ENCODE data around the gene FAM50B.
A peak's percentile ranks its signal among the peaks of the same experiment; 100 is the strongest.

Gene FAM50B

DNA sequence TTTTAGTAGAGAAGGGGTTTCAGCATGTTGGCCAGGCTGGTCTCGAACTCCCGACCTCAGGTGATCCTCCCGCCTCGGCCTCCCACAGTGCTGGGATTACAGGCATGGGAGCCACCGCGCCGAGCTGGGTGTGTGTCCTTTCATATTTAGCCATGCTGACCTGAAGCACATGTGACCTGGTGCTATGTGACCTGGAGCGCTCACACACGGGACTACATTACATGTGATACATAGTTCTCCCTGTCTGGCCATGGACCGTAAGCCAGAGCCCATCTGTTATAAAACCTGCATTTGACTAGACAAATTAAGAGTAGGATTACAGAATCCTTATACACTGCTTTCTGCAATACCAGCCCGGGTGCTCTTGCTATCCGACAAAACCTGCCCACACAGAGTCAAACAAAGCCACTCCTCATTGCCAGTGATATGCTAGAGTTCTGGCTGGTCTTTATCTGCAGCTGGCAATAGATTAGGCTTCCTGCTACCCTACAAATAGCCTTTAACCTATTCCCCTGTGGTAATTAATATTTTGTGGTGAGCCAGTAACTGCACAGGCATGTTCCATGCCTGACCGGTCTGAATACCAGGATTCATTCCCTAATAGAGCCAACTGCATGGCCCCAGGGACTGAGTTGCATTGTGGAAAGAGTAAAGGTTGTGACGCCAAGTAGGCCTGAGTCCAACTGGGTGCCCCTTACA is 26.3 kb upstream of the FAM50B start:
- no peak for DNase-seq

- DNase-seq: no peak
Measured at GRCh38 chr6:3823671-3824070, 25.5 kb upstream of the FAM50B start.

- DNase-seq: no peak
Measured at GRCh38 chr6:3825331-3825831, 23.8 kb upstream of the FAM50B start.

DNA sequence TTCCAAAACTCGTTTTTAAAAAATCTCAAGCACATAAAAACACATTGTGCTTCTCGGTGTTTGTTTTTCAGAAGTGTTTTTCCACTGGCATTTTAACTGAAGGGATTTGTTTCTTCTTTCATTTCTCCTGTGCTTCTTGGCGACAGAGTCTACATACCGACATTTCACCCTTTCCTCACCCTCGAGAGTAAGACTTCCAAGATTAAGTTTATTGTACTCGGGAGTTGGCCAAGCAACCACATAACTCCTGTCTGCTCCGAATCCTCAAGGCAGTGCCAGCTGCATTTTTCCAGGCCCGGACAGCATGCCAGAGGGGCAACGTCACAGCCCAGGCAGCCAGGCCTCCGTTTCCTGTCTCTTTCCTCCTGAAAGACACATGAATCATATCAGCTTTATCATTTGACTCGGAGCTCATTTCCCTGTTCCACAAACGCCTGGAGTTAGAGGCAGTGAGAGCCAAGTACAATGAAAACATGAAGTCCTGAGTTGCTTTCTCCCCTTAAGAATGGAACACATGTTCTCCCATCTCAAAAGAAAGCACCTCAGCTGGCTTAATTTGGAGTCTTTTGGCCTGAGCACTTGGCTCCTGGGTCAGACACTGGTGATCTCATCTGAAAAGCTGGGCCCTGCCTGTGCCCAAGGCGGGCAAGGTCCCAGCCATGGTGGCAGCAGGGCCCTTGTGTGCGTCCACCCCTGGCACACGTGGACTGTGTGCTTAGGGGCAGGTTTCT is 23.2 kb upstream of the FAM50B start:
- DNase-seq: peak; percentile 96

DNA sequence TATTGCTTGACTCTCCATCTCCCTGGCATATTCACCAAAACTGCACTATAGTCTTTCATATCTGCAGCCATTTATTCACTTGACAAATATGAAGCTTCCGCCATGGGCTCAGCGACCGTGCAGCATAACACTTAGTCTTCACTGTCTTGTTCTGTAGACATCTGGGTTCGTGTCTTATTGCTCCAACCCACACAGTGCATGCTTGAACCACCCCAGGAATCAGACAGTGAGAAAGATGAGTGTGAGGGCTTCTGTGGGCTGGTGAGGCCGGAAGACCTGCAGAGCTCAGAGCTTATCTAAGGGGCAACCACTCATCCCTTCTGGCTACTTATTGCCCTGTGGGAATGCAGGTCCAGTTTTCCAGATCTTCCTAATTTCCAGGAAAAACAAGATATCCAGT is 19.9 kb upstream of the FAM50B start:
- DNase-seq: no peak

- no peak for DNase-seq
Measured at GRCh38 chr6:3830806-3831205, 18.4 kb upstream of the FAM50B start.

DNA sequence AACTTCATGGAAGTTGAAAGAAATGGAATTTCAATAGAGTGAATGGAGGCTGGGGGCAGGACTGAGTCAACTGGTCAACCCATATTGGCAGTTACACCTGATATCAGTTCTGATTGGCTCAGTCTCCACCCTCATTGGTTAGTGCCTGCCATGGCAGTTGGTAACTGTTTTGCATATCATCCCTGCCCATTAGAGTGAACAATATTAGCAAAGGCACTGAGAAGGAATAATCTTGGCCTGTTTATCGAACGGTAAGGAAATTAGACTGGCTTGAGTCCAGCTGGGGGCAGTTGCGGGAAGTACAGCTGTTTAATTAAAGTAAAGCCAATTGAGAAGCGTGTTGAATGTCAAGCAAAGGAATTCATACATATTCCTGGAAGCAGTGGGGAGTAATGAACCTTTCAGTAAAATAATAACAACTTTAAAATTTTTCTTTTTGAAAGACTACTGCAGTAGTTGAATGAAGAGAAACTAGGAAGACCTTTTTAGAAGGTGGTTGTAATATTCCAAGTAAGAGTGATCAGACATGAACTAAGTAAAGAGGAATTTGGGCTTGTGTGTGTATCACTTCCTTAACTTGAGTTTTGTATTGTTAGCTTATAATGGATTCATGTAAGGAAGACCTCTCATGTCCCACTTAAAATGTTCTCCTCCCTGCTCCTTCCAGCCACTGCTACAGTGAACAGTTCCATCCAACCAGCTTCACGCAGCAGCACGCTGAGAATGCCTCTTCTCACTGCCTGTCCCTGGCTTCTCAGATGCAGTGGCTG is 17.2 kb upstream of the FAM50B start:
- no peak for DNase-seq

GRCh38 chr6:3835055-3835731 is 14.0 kb upstream of the FAM50B start:
- no peak for DNase-seq

GRCh38 chr6:3835785-3836184 is 13.4 kb upstream of the FAM50B start:
- no peak for DNase-seq

DNA sequence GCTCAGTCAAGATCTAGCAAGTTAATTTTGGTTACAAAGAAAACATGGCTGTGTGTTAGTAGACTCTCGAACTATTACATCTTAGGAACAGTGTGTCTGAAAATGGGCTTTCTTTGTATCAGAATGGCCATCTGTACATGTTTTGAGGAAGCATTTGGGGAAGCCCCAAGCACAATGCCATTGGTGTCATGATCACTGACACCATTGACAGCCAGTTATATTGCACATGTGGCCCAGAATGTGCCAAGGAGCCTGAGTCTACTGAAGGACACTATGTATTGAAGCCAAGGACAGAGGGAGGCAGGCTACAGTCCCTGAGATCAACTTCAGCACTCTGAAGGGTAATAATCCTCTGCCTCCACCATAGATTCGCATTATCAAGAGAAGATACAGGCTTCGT is 12.6 kb upstream of the FAM50B start:
- no peak for DNase-seq

- DNase-seq: no peak
Measured at GRCh38 chr6:3837781-3838180, 11.4 kb upstream of the FAM50B start.

GRCh38 chr6:3838992-3839867 is 9.9 kb upstream of the FAM50B start:
- DNase-seq: peak; percentile 56

DNA sequence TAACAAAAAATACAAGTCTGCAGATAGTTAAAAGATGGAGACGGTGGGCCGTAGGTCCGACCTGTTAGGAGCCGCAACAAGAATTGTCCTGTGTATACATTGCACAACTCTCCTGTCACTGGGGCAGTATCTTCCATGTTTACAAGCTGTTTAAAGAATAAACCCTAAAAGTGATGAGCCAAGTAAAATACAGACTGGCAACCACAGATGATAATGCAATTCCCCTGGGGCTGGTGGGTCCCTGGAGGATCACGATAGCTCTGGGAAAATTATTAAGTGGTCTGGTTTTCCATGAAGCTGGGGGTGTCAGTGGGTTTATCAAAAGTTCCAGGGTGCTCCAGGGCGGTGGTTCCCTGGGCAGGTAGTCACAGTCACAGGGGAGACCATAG is 8.1 kb upstream of the FAM50B start:
- no peak for DNase-seq

- DNase-seq: peak; percentile 69
Measured at GRCh38 chr6:3841711-3842565, 7.2 kb upstream of the FAM50B start.

GRCh38 chr6:3843379-3844096 is 5.6 kb upstream of the FAM50B start:
- DNase-seq: peak; percentile 53

- peak; percentile 87 for DNase-seq
Measured at GRCh38 chr6:3844097-3844463, 5.1 kb upstream of the FAM50B start.

DNA sequence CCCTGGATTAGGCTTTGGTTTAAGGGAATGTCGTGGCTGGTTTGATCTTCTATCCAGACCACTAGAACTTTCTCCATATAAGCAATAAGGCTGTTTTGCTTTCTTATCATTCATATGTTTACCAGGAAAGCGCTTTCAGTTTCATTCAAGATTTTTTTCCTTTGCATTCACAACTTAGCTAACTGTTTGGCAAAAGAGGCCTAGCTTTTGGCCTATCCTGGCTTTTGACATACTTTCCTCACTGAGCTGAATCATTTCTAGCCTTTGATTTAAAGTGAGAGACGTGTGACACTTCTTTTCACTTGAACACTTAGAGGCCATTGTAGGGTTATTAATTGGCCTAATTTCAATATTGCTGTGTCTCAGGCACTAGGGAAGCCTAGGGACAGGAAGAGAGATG is 1.7 kb upstream of the FAM50B start:
- no peak for DNase-seq

GRCh38 chr6:3848380-3848779 is 793 bp upstream of the FAM50B start:
- DNase-seq: no peak

DNA sequence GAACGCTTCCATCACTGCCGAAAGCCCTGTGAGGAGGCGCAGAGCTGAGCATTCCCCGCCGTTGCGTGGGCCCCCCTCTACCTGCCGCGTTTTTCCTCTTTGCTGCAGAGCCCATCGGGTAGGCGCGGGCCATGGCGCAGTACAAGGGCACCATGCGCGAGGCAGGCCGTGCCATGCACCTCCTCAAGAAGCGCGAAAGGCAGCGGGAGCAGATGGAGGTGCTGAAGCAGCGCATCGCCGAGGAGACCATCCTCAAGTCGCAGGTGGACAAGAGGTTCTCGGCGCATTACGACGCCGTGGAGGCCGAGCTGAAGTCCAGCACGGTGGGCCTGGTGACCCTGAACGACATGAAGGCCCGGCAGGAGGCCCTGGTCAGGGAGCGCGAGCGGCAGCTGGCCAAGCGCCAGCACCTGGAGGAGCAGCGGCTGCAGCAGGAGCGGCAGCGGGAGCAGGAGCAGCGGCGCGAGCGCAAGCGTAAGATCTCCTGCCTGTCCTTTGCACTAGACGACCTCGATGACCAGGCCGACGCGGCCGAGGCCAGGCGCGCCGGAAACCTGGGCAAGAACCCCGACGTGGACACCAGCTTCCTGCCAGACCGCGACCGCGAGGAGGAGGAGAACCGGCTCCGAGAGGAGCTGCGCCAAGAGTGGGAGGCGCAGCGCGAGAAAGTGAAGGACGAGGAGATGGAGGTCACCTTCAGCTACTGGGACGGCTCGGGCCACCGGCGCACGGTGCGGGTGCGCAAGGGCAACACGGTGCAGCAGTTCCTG is 693 bp downstream of the FAM50B start:
- DNase-seq: no peak
